DOHH2 (cell line): ENCODE measurements around the gene PPFIA4.

Source experiments
- EZH2phosphoT487 ChIP-seq: fragments of 200-600 bp; sonication (generic); IDR thresholded peaks from 2 replicates; pipeline ENCODE4 v1.6.1; 2017; ENCODE audit warnings: borderline replicate concordance, mild to moderate bottlenecking, antibody characterized with exemption, low read length, moderate library complexity, mixed read lengths
- TF ChIP-seq, protein P1 (sequence below): fragments of 200-600 bp; sonication (generic); IDR thresholded peaks from one replicate; pipeline ENCODE4 v1.5.1; 2014; ENCODE audit warnings: antibody characterized with exemption, mild to moderate bottlenecking, low read depth, low read length; ENCODE audit not compliant: poor library complexity, severe bottlenecking

DNA sequence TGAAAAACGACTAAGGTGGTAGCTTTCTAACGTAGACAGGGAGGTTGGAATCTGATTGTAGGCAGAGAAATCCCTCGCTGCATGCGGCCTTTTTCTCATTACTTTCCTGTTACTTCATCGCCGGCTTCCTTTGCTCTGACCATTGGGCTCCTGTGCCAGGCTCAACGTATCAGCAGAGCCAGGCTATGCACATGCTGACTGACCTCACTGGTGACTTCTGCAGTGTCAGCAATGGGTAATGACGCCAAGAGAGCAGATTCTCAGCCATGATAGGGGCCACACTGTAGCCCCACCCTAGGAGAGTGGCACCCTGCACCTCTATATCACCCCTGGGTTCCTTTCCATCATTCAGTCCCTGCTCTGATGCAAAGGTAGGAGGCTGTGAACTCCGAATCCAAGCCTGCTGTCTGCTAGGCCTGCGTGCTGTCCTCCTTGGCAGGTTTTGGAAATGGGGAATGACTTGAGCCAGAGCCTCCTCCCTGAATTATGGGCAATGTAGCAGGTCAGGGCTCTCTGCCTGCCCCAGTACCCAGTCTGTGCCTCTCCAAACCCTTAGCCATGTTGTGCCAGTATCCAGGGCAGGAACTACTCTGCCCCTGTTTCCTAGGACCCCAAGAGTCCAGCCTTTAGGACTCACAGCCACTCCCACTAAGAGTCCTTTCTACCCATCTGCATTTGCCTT lies 11.4 kb downstream of the PPFIA4 start:
- TF ChIP-seq, protein P1, sequence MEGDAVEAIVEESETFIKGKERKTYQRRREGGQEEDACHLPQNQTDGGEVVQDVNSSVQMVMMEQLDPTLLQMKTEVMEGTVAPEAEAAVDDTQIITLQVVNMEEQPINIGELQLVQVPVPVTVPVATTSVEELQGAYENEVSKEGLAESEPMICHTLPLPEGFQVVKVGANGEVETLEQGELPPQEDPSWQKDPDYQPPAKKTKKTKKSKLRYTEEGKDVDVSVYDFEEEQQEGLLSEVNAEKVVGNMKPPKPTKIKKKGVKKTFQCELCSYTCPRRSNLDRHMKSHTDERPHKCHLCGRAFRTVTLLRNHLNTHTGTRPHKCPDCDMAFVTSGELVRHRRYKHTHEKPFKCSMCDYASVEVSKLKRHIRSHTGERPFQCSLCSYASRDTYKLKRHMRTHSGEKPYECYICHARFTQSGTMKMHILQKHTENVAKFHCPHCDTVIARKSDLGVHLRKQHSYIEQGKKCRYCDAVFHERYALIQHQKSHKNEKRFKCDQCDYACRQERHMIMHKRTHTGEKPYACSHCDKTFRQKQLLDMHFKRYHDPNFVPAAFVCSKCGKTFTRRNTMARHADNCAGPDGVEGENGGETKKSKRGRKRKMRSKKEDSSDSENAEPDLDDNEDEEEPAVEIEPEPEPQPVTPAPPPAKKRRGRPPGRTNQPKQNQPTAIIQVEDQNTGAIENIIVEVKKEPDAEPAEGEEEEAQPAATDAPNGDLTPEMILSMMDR: no peak
- TF ChIP-seq EZH2phosphoT487: no peak
